Measurements from ENCODE around the gene TRIM66.

Gene TRIM66

DNA sequence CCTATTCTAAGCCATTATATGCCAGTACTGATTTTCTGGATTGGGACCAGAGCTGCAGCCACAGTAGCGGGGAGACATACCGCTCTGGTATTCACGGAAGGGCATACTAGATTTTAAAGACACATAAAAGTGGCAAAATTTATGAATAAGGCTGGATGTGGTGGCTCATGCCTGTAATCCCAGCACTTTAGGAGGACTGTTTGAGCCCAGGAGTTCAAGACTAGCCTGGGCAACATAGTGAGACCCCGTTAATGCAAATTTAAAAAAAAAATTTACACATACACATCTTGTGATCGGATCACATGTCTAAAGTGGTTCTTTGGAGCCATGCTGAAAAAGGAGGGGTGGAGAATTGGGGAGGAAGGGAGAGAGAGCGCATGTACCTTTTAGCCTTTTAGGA is 9.1 kb upstream of the TRIM66 start:
- no peak overlapping the region for H3K27ac ChIP-seq
- TF ChIP-seq, protein P1, sequence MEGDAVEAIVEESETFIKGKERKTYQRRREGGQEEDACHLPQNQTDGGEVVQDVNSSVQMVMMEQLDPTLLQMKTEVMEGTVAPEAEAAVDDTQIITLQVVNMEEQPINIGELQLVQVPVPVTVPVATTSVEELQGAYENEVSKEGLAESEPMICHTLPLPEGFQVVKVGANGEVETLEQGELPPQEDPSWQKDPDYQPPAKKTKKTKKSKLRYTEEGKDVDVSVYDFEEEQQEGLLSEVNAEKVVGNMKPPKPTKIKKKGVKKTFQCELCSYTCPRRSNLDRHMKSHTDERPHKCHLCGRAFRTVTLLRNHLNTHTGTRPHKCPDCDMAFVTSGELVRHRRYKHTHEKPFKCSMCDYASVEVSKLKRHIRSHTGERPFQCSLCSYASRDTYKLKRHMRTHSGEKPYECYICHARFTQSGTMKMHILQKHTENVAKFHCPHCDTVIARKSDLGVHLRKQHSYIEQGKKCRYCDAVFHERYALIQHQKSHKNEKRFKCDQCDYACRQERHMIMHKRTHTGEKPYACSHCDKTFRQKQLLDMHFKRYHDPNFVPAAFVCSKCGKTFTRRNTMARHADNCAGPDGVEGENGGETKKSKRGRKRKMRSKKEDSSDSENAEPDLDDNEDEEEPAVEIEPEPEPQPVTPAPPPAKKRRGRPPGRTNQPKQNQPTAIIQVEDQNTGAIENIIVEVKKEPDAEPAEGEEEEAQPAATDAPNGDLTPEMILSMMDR (IDR thresholded peaks at IDR 0.05) = no peak
- no peak for TF ChIP-seq ZFX (IDR thresholded peaks at IDR 0.05; ENCODE audit: borderline replicate concordance)

DNA sequence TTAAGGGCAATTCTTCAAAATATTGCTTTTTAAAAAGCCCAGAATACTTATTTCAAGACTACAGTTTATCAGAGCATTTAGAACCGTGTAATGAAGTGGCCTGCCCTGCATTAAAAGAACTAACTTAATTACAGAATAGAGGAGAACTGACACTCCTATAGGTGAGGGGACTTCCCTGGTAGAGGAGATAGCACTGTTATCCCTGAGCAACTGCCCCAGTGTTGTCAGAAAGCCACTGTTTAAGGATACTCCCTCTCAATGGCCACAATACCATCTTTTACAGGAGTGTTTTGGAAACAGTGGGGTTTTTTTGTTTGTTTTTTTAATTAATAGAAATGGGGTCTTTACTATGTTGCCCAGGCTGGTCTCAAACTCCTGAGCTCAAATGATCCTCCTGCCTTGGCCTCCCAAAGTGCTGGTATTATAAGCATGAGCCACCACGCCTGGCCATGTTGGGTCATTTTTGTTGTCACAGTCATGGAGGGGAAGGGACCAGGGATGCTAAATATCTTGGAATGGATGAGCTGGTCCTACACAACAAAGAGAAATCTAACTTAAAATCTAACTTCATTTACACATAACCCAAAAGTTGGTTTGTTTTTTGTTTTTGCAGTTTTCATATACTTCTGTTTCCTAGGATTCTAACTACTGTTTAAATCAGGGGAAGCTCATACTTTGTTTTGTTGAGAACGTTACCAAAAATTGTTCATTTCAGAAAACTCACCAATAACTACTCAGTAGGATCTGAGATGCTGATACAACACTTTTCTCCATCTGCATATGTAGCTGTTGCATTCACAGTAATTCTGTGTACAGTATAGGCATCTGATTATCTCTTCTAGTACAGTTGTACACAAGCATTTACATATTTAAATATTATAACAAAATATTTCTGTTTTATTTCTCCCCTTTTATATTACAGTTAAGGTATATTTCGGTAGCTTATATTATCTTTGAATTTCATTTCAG is 8.2 kb upstream of the TRIM66 start:
- TF ChIP-seq, protein P1 (IDR thresholded peaks at IDR 0.05) = no peak
- no peak for TF ChIP-seq ZFX (IDR thresholded peaks at IDR 0.05; ENCODE audit: borderline replicate concordance)
- H3K27ac ChIP-seq = peak overlapping the region; percentile 99; the same call in 1 of the 2 replicates

DNA sequence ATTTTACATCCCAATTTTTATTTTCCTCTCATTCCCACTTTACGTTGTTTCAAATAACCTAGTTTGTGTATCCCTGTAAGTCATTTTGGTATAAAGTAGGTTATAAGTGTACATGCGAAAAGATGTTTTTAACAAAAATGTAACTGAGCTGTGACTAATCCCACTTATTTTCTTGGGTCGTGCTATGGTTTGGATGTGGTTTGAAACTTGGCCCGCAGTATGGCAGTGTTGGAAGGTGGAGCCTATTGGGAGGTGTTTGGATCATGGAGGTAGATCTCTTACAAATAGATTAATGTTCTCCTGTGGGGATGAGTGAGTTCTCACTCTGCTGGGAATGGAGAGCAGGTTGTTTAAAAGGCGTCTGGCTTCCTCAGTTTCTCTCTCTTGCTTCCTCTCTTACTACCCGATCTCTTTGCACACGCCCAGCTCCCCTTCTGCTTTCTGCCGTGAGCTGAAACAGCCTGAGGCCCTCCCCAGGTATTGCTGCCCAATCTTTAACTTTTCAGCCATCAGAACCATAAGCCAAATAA is 7.3 kb upstream of the TRIM66 start:
- H3K27ac ChIP-seq = peak overlapping the region; percentile 99
- TF ChIP-seq, protein P1 (IDR thresholded peaks at IDR 0.05) = no peak
- no peak for TF ChIP-seq ZFX (IDR thresholded peaks at IDR 0.05; ENCODE audit: borderline replicate concordance)

DNA sequence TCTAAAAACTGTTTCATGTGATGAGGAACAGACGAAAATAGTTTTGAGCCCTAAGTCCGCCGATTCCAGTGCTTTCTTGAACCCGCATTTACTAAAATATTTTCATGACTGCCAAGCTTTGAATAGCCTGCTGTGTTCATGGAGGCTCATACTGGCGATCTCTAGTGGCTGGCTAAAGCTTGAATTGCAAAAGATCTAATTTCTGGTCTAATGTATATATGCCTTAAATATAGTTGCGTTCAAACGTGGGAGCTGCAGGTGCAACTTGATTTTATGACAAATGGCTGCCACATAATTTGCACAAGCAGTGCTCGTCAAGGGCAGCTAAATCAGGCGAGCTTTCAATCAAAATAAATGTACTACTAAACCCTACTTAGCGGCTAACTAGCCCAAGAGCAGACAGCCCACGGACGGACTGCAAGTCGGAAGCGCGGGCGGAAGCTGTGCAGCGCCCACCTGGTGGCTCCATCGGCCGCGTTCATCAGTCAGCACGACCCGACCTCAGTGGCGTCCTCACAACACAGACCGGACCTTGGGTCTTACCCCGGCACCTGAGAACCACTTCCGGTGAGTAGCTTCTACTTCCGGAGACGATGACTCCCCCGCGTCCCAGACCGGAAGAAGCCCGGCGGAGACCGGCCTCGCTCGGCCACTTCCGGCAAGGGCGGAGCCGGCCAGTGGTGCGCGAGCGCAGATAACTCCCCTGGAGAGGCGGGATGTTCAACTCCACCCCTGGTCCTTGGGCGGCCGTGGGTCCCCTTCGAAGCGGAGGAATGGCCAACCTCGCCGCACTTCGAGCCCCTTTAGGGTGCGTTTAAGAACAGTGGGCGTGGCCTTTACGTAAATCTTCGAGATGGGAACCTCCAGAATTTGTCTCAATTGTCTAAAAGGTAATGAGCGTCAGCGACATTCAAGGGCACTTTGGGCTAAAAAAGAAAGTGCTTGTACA is 6.2 kb upstream of the TRIM66 start:
- TF ChIP-seq, protein P1 (IDR thresholded peaks at IDR 0.05) = peak; percentile 40
- TF ChIP-seq ZFX (IDR thresholded peaks at IDR 0.05; ENCODE audit: borderline replicate concordance) = no peak
- H3K27ac ChIP-seq = peak overlapping the region; percentile 99

DNA sequence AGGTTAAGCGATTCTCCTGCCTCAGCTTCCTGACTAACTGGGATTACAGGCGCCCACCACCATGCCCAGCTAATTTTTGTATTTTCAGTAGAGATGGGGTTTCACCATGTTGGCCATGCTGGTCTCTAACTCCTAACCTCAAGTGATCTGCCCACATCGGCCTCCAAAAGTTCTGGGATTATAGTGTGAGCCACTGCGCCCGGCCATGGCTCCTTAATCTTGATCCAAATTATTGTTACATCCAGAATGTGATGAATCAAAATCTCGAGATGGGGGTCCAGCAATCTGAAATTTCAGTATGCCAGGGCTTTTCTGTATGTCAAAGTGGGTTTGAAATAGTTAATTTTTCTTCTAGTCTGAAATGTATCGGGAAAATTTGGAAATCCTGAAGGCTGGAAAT is 3.9 kb upstream of the TRIM66 start:
- H3K27ac ChIP-seq = peak overlapping the region; percentile 99

DNA sequence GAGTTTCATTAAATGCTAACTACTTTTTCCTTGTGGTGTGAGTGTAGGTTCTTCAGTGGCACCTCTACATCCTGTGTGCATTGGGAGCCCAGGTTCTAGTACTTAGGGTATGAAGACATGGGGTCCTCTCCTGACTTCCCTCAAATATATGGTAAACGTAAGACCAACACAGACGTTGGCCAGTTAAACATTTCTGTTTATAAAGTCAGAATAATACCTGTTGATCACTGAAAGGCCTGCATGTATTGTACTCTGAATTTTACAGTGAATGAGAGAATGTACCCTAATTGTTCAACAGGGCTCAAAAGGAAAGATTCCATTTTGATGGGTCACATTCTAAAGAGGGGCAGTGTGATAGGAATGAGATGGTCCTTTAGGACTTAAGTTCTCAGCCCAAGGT is 3.4 kb upstream of the TRIM66 start:
- TF ChIP-seq, protein P1 (IDR thresholded peaks at IDR 0.05) = no peak
- no peak for TF ChIP-seq ZFX (IDR thresholded peaks at IDR 0.05; ENCODE audit: borderline replicate concordance)
- peak overlapping the region; percentile 99 for H3K27ac ChIP-seq

More for the DNA sequence above, 3.9 kb upstream of the TRIM66 start:
- TF ChIP-seq ZFX (IDR thresholded peaks at IDR 0.05; ENCODE audit: borderline replicate concordance) = no peak
- TF ChIP-seq, protein P1 (IDR thresholded peaks at IDR 0.05) = no peak

Data from 22Rv1 (cell line).